K562 (cell line): Measurements from ENCODE around the gene STX18. TPM values are rescaled to one million over a fixed set of nuclear protein-coding genes. Genes with fewer than 3 reads are reported as not detected.

Source experiments
- ATAC-seq: fragments of 200-7000 bp; cut with Tn5 transposase; 3 replicates; pipeline ENCODE4 v1.9.1; 2020; ENCODE audit warnings: moderate library complexity
- BruUV-seq: library from RNA; stranded (reverse); fragments of 400-500 nt; replicated peaks from 2 replicates; lab custom pipeline; 2021; lab: Mats Ljungman, UMichigan
- CTCF ChIA-PET: fragments of 300-600 bp; formaldehyde crosslinking; extraction: SDS; loops from one replicate; lab custom pipeline; 2021; ENCODE audit warnings: low intra/inter-chr PET ratio; lab: Yijun Ruan, JAX
- POLR2A ChIA-PET: fragments of 300-600, 350-650 bp; sonication (Branson Sonifier 250); formaldehyde crosslinking; extraction: SDS; loops from one replicate; lab custom pipeline; 2021; ENCODE audit warnings: antibody characterized with exemption, inconsistent platforms; lab: Yijun Ruan, JAX
- DNase-seq, 4 experiments: peaks; one replicate each; pipeline versions ENCODE4 v3.0.0 to v3.0.0-alpha.2; 2011 to 2018; ENCODE audit warnings: low spot score in 3 of 4, mixed read lengths in 3 of 4; ENCODE audit errors: extremely low read depth in 1 of 4
- FAIRE-seq: peaks from 2 replicates; lab custom pipeline; 2011; peaks lifted over from hg19 to GRCh38; lab: Jason Lieb, UNC
- H2AFZ ChIP-seq: 2 replicates; pipeline ENCODE4 v1.6.0; 2011; ENCODE audit warnings: low read depth, low read length, control low read depth, inconsistent platforms
- H3K27ac ChIP-seq: fragments of 200-600 bp; 3 replicates; pipeline ENCODE4 v1.8.0; 2011; ENCODE audit warnings: low read depth, mild to moderate bottlenecking, control low read depth, inconsistent platforms, low read length, moderate library complexity, mixed read lengths; ENCODE audit errors: extremely low read depth
- H3K27me3 ChIP-seq, 2 experiments: fragments of 300-600 bp in 1 of 2; 2 replicates in 1 of 2; 3 replicates in 1 of 2; pipeline versions ENCODE4 v1.6.0 to v1.8.0; 2011; ENCODE audit warnings: inconsistent platforms in 2 of 2, low read length in 2 of 2, mild to moderate bottlenecking in 1 of 2, mixed read lengths in 1 of 2, moderate library complexity in 1 of 2; ENCODE audit not compliant: control insufficient read depth in 2 of 2, insufficient read depth in 2 of 2
- H3K36me3 ChIP-seq: fragments of 300-600 bp; 3 replicates; pipeline ENCODE4 v1.8.0; 2011; ENCODE audit warnings: mild to moderate bottlenecking, low read length, inconsistent platforms; ENCODE audit not compliant: control insufficient read depth, insufficient read depth
- H3K4me1 ChIP-seq, 2 experiments: fragments of 200-600 bp in 1 of 2; replicated peaks in 1 of 2; 2 replicates in 1 of 2; 3 replicates in 1 of 2; pipeline versions ENCODE4 v1.5.1 to v1.8.0; 2011; ENCODE audit warnings: inconsistent platforms in 2 of 2, low read length in 2 of 2, mild to moderate bottlenecking in 1 of 2, mixed read lengths in 1 of 2, moderate library complexity in 1 of 2; ENCODE audit not compliant: control insufficient read depth in 2 of 2, insufficient read depth in 2 of 2
- H3K4me2 ChIP-seq: 2 replicates; pipeline ENCODE4 v1.6.1; 2011; ENCODE audit warnings: low read length, control low read depth, inconsistent platforms, mixed read lengths; ENCODE audit not compliant: insufficient read depth
- H3K4me3 ChIP-seq: fragments of 200-600 bp; sonication (generic), shearing (Covaris generic); 2 replicates; pipeline ENCODE4 v1.5.1; 2016; ENCODE audit warnings: control low read depth, inconsistent platforms
- H3K79me2 ChIP-seq: fragments of 200-600 bp; 3 replicates; pipeline ENCODE4 v1.8.0; 2011; ENCODE audit warnings: low read length, inconsistent platforms; ENCODE audit not compliant: control insufficient read depth, insufficient read depth
- H3K9ac ChIP-seq, 2 experiments: 2 replicates each; pipeline versions ENCODE4 v1.6.0 to v1.6.1; 2011; ENCODE audit warnings: low read depth in 2 of 2, low read length in 2 of 2, control low read depth in 1 of 2, inconsistent platforms in 1 of 2, mild to moderate bottlenecking in 1 of 2, mixed read lengths in 1 of 2; ENCODE audit not compliant: insufficient read depth in 1 of 2
- H3K9me1 ChIP-seq: one replicate; pipeline ENCODE4 v1.6.0; 2011; ENCODE audit warnings: inconsistent platforms, mild to moderate bottlenecking, low read length, moderate library complexity; ENCODE audit not compliant: control insufficient read depth, insufficient read depth
- H3K9me3 ChIP-seq: replicated peaks from 2 replicates; pipeline ENCODE4 v1.5.1; 2011; ENCODE audit warnings: low read depth, low read length, inconsistent platforms; ENCODE audit not compliant: control insufficient read depth, insufficient read depth
- H4K20me1 ChIP-seq: replicated peaks from 2 replicates; pipeline ENCODE4 v1.6.1; 2011; ENCODE audit warnings: low read length, inconsistent platforms, mixed read lengths; ENCODE audit not compliant: control insufficient read depth, insufficient read depth
- CBX8 ChIP-seq: fragments of 200-600 bp; sonication (generic); IDR thresholded peaks from 2 replicates; pipeline ENCODE4 v1.6.1; 2012; ENCODE audit warnings: borderline replicate concordance, mixed run types, low read depth, mild to moderate bottlenecking, moderate library complexity, mixed read lengths, low read length, control low read depth, inconsistent platforms; ENCODE audit not compliant: poor library complexity, severe bottlenecking; ENCODE audit errors: extremely low read depth
- GTF2F1 ChIP-seq: IDR thresholded peaks from 2 replicates; pipeline ENCODE4 v1.6.1; 2011; ENCODE audit warnings: low read depth, low read length, improper control_type of control experiment
- MAZ ChIP-seq, 2 experiments: fragments of 450-650 bp in 1 of 2; sonication (generic) in 1 of 2; formaldehyde crosslinking; IDR thresholded peaks in 1 of 2; conservative IDR thresholded peaks in 1 of 2; 2 replicates each; pipeline versions ENCODE4 v1.4.0 to v1.5.0; 2020; ENCODE audit warnings: mild to moderate bottlenecking in 1 of 2, missing genetic modification reagents in 1 of 2
- ZNF282 ChIP-seq: sonication (generic); formaldehyde crosslinking; IDR thresholded peaks from 2 replicates; pipeline ENCODE4 v1.8.1; 2023; ENCODE audit warnings: missing genetic modification reagents
- WGBS: fragments of 100-300 bp; shearing (Covaris generic); methylation state at CpG from one replicate; pipeline ENCODE4 v1.1.6; 2016; ENCODE audit warnings: low coverage, mixed read lengths; ENCODE audit not compliant: insufficient coverage; ENCODE audit errors: missing lambda C conversion rate; 5-methylcytosine and 5-hydroxymethylcytosine counted together
- in situ Hi-C: fragments of 300-500 bp; cut with MboI; formaldehyde crosslinking; loops from 4 replicates; pipeline ENCODE4 v1.15.0; 2018; ENCODE audit warnings: inconsistent platforms, mixed read lengths
- intact Hi-C: fragments of 100-400 bp; cut with micrococcal nuclease; formaldehyde crosslinking; loops from 2 replicates; pipeline ENCODE4 v1.14.2; 2022
- polyA plus RNA-seq, 8 experiments: library from polyadenylated mRNA; depleted of rRNA in 4 of 8; stranded (reverse) in 5 of 8; unstranded in 3 of 8; fragments of >200 nt; fragmentation: Nextera tagmentation in 2 of 8; fragmentation: Illumina TruSeq in 1 of 8; extraction: Ambion mirVana in 2 of 8; extraction: Trizol in 1 of 8; gene quantifications; 2 replicates each; pipeline versions ENCODE4 v1.2.1 to v1.2.3, GENCODE V29; 2011 to 2014; ENCODE audit warnings: inconsistent platforms in 1 of 8, missing spikeins in 1 of 8
- total RNA-seq, 7 experiments: library from RNA; depleted of rRNA in 6 of 7; stranded (reverse); fragments of >200 nt in 6 of 7; fragmentation: Illumina TruSeq in 2 of 7; extraction: Trizol in 2 of 7; gene quantifications; 2 replicates each; pipeline versions ENCODE4 v1.2.1 to v1.2.3, GENCODE V29; 2011 to 2021; ENCODE audit warnings: low replicate concordance in 1 of 7

Gene STX18
- total and polyA plus RNA-seq, 9 of the 15 experiments (the other 6 are each of a cell fraction or from before 2014, with no cell fraction given) = 6.2 to 41.7 (median 22.7) TPM

DNA sequence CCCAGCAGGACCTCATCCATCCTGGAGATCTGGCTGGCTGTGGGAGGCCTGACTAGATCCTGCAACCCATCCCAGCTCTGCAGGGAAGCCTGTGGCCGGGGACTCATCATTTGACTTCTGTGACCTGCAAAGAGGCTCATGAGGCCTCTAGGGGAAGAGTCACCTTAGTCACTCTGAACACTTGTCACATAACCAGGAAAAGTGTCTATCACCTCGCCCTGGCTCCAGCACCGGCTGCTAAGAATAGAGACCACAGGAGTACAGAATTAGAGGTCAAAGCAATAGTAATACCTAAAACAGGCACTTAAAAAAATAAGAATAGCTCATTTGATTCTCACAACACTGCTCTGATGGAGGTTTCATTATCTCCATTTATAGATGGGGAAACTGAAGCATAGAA lies 158.8 kb downstream of the STX18 start:
- BruUV-seq = no TSS peak
- no peak for DNase-seq
- WGBS = 0% methylated on average over 3 of the region's 3 CpGs
- Histone ChIP-seq H3K27ac (no peak overlapping the region), H4K20me1 (peaks cover 15% of the 10 kb centered on the region; the same call in 1 of the 2 replicates), H3K9ac (no peak overlapping the region), H3K9me3 (no peaks in the 10 kb centered on the region), H3K27me3 (peaks cover 16 to 59% of the 10 kb centered on the region in 2 experiments), H3K4me1 (peaks cover 0 to 27% of the 10 kb centered on the region in 2 experiments; a peak in 3 of 5 replicates), H2AFZ (no peak overlapping the region), H3K36me3 (no peaks in the 10 kb centered on the region), H3K9me1 (no peaks in the 10 kb centered on the region), H3K4me2 (no peak overlapping the region), H3K4me3 (no peak overlapping the region), H3K79me2 (no peaks in the 10 kb centered on the region)
- in situ Hi-C loops = no loop called here
- FAIRE-seq = no peak
- TF ChIP-seq ZNF282 (CRISPR knock-in tag) = no peak
- ChIA-PET POLR2A (no interaction called here), CTCF (no interaction called here)
- no peak for ATAC-seq
- intact Hi-C loops = no loop called here

GRCh38 chr4:4379540-4380087 lies 162.2 kb downstream of the STX18 start:
- no peak for ATAC-seq
- intact Hi-C loops = no loop called here
- H3K4me2 ChIP-seq = no peak overlapping the region
- peaks cover 33 to 67% of the 10 kb centered on the region in 2 experiments for H3K27me3 ChIP-seq
- in situ Hi-C loops = no loop called here
- 0% methylated on average over 6 of the region's 6 CpGs for WGBS
- H3K9ac ChIP-seq = no peak overlapping the region
- no peak overlapping the region for H2AFZ ChIP-seq
- DNase-seq = no peak
- FAIRE-seq = no peak
- H3K36me3 ChIP-seq = no peaks in the 10 kb centered on the region
- ChIA-PET POLR2A (interaction anchor here (0.6 to 1.8 kb wide), 3 partner anchors 112 to 1670 kb away, joined by 3 read pairs; no protein-coding TSS in a partner anchor), CTCF (interaction anchor here (0.6 kb wide), 1 partner anchor 646 kb away, joined by 3 read pairs; no protein-coding TSS in a partner anchor)
- H3K9me1 ChIP-seq = no peaks in the 10 kb centered on the region
- no TSS peak for BruUV-seq
- H4K20me1 ChIP-seq = peaks cover 10% of the 10 kb centered on the region; the same call in 1 of the 2 replicates
- H3K9me3 ChIP-seq = no peaks in the 10 kb centered on the region
- H3K79me2 ChIP-seq = no peaks in the 10 kb centered on the region
- H3K4me1 ChIP-seq = no peaks in the 10 kb centered on the region; a peak in 1 of 5 replicates
- no peak overlapping the region for H3K27ac ChIP-seq
- TF ChIP-seq MAZ (CRISPR knock-in tag; conservative IDR thresholded peaks at IDR 0.05 in 1 of 2, IDR thresholded peaks at IDR 0.05 in 1 of 2) = no peak
- TF ChIP-seq CBX8 = no peak
- no peak for TF ChIP-seq GTF2F1
- H3K4me3 ChIP-seq = no peak overlapping the region
